GM12878 (cell line): Measurements from ENCODE around the gene PADI2. TPM values are rescaled to one million over a fixed set of nuclear protein-coding genes. Genes with fewer than 3 reads are reported as not detected.
A peak's percentile ranks its signal among the peaks of the same experiment; 100 is the strongest.

Source experiments
- ATAC-seq: fragments of 200-7000 bp; cut with Tn5 transposase; 3 replicates; pipeline ENCODE4 v1.9.1; 2020; ENCODE audit warnings: mild to moderate bottlenecking, moderate library complexity
- BruUV-seq: library from RNA; stranded (reverse); fragments of 400-500 nt; replicated peaks from 2 replicates; lab custom pipeline; 2021; lab: Mats Ljungman, UMichigan
- CTCF ChIA-PET: fragments of 300-600 bp; sonication (Branson Sonifier 250); formaldehyde crosslinking; extraction: SDS; loops from one replicate; lab custom pipeline; 2021; ENCODE audit warnings: inconsistent platforms; lab: Yijun Ruan, JAX
- POLR2A ChIA-PET: fragments of 350-600 bp; formaldehyde crosslinking; extraction: SDS; loops from one replicate; lab custom pipeline; 2021; ENCODE audit warnings: inconsistent platforms; lab: Charles Lee
- RAD21 ChIA-PET: fragments of 300-600 bp; sonication (Branson Sonifier 250); formaldehyde crosslinking; loops from one replicate; lab custom pipeline; 2023; ENCODE audit warnings: antibody characterized with exemption; ENCODE audit not compliant: unreplicated experiment; lab: Charles Lee
- SMC1A ChIA-PET: fragments of 300-600 bp; sonication (Branson Sonifier 250); formaldehyde crosslinking; loops from one replicate; lab custom pipeline; 2023; ENCODE audit not compliant: unreplicated experiment, uncharacterized antibody; lab: Charles Lee
- DNase-seq: peaks from one replicate; pipeline ENCODE4 v3.0.0-alpha.2; 2011; ENCODE audit warnings: low read depth, low spot score
- FAIRE-seq: peaks from 3 replicates; lab custom pipeline; 2011; peaks lifted over from hg19 to GRCh38; lab: Jason Lieb, UNC
- H2AFZ ChIP-seq: 2 replicates; pipeline ENCODE4 v1.6.0; 2011; ENCODE audit warnings: low read depth, low read length, control low read depth; ENCODE audit not compliant: control insufficient read depth
- H3K27ac ChIP-seq: 2 replicates; pipeline ENCODE4 v1.5.1; 2011; ENCODE audit warnings: control low read depth; ENCODE audit not compliant: control insufficient read depth, insufficient read depth
- H3K27me3 ChIP-seq, 2 experiments: replicated peaks in 1 of 2; 2 replicates each; pipeline versions ENCODE4 v1.6.0 to v1.6.1; 2011; ENCODE audit warnings: low read length in 1 of 2; ENCODE audit not compliant: control insufficient read depth in 2 of 2, insufficient read depth in 2 of 2
- H3K36me3 ChIP-seq, 2 experiments: 2 replicates each; pipeline ENCODE4 v1.5.1; 2011; ENCODE audit warnings: low read length in 1 of 2; ENCODE audit not compliant: control insufficient read depth in 2 of 2, insufficient read depth in 2 of 2
- H3K4me1 ChIP-seq: 2 replicates; pipeline ENCODE4 v1.6.1; 2011; ENCODE audit warnings: mild to moderate bottlenecking, low read length, moderate library complexity, mixed read lengths; ENCODE audit not compliant: control insufficient read depth, insufficient read depth
- H3K4me2 ChIP-seq: 2 replicates; pipeline ENCODE4 v1.6.0; 2011; ENCODE audit warnings: control low read depth; ENCODE audit not compliant: control insufficient read depth, insufficient read depth
- H3K4me3 ChIP-seq: fragments of 200-600 bp; sonication (generic); 2 replicates; pipeline ENCODE4 v1.5.1; 2016
- H3K79me2 ChIP-seq: 2 replicates; pipeline ENCODE4 v1.6.0; 2011; ENCODE audit warnings: low read length; ENCODE audit not compliant: control insufficient read depth, insufficient read depth
- H3K9ac ChIP-seq: 2 replicates; pipeline ENCODE4 v1.8.0; 2011; ENCODE audit warnings: low read length, control low read depth, mixed read lengths; ENCODE audit not compliant: control insufficient read depth, insufficient read depth
- H3K9me3 ChIP-seq: replicated peaks from 3 replicates; pipeline ENCODE4 v1.5.1; 2011; ENCODE audit warnings: mild to moderate bottlenecking, low read length; ENCODE audit not compliant: control insufficient read depth, insufficient read depth
- H4K20me1 ChIP-seq: 2 replicates; pipeline ENCODE4 v1.6.0; 2011; ENCODE audit not compliant: control insufficient read depth, insufficient read depth
- IRF3 ChIP-seq: fragments of 450-650 bp; IDR thresholded peaks from 2 replicates; pipeline ENCODE4 v1.6.1; 2014; ENCODE audit warnings: mild to moderate bottlenecking
- LARP7 ChIP-seq: fragments of 450-650 bp; IDR thresholded peaks from 2 replicates; pipeline ENCODE4 v1.6.1; 2017; ENCODE audit warnings: mild to moderate bottlenecking
- NFYA ChIP-seq: IDR thresholded peaks from 2 replicates; pipeline ENCODE4 v1.6.1; 2011; ENCODE audit warnings: low read depth, mild to moderate bottlenecking, low read length, improper control_type of control experiment, borderline replicate concordance
- NRF1 ChIP-seq: conservative IDR thresholded peaks from 2 replicates; pipeline ENCODE4 v1.6.1; 2011; ENCODE audit warnings: mild to moderate bottlenecking, low read depth, low read length, improper control_type of control experiment
- SMAD1 ChIP-seq: fragments of 450-650 bp; IDR thresholded peaks from 2 replicates; pipeline ENCODE4 v1.6.1; 2018; ENCODE audit warnings: mild to moderate bottlenecking, low read depth; ENCODE audit not compliant: partially characterized antibody
- ZBTB11 ChIP-seq: fragments of 450-650 bp; formaldehyde crosslinking; IDR thresholded peaks from 2 replicates; pipeline ENCODE4 v1.5.0; 2022; ENCODE audit warnings: mild to moderate bottlenecking, missing genetic modification characterization
- ZBTB40 ChIP-seq: fragments of 450-650 bp; IDR thresholded peaks from 2 replicates; pipeline ENCODE4 v1.6.1; 2016; ENCODE audit warnings: mild to moderate bottlenecking, moderate library complexity, borderline replicate concordance
- WGBS: methylation state at CpG from one replicate; pipeline ENCODE4 v1.1.6; 2016; ENCODE audit warnings: low lambda C conversion rate; ENCODE audit not compliant: insufficient replicate concordance, insufficient coverage; ENCODE audit errors: missing lambda C conversion rate; 5-methylcytosine and 5-hydroxymethylcytosine counted together
- in situ Hi-C: fragments of 300-500 bp; cut with MboI; formaldehyde crosslinking; loops from 9 replicates; pipeline ENCODE4 v1.14.3; 2018; ENCODE audit warnings: mixed read lengths
- intact Hi-C: fragments of 100-400 bp; cut with micrococcal nuclease; formaldehyde crosslinking; loops from one replicate; pipeline ENCODE4 v1.14.2; 2022; ENCODE audit not compliant: unreplicated experiment
- polyA plus RNA-seq, 11 experiments: library from polyadenylated mRNA; depleted of rRNA in 4 of 11; unstranded in 6 of 11; stranded (reverse) in 5 of 11; fragments of >200 nt; fragmentation: Nextera tagmentation in 4 of 11; fragmentation: Illumina TruSeq in 1 of 11; extraction: Ambion mirVana in 4 of 11; extraction: Trizol in 1 of 11; gene quantifications; 1 replicate in 1 of 11; 2 replicates in 10 of 11; pipeline versions ENCODE4 v1.2.1 to v1.2.3, GENCODE V29; 2011 to 2016; ENCODE audit warnings: inconsistent platforms in 2 of 11, missing spikeins in 2 of 11, low read depth in 1 of 11
- total RNA-seq, 4 experiments: library from RNA; depleted of rRNA in 3 of 4; stranded (reverse); fragments of >200 nt in 3 of 4; fragmentation: Illumina TruSeq in 1 of 4; extraction: Trizol in 1 of 4; gene quantifications; 2 replicates each; pipeline versions ENCODE4 v1.2.1 to v1.2.3, GENCODE V29; 2013 to 2021

The PADI2 gene
- total and polyA plus RNA-seq, 10 of the 15 experiments (the other 5 are each of a cell fraction or from before 2014, with no cell fraction given) = 0.05 to 3.0 (median 0.10) TPM; not detected in 1

GRCh38 chr1:17027403-17027802 is 91.8 kb downstream of the PADI2 start:
- H3K4me1 ChIP-seq = peaks cover 12% of the 10 kb centered on the region
- H3K9ac ChIP-seq = no peak overlapping the region
- no peaks in the 10 kb centered on the region for H4K20me1 ChIP-seq
- no peaks in the 10 kb centered on the region for H3K9me3 ChIP-seq
- ATAC-seq = no peak
- intact Hi-C loops = no loop called here
- DNase-seq = no peak
- ChIA-PET POLR2A (no interaction called here), RAD21 (no interaction called here)
- H3K27ac ChIP-seq = no peak overlapping the region
- TF ChIP-seq SMAD1 (no peak), NRF1 (no peak), LARP7 (no peak)
- TF ChIP-seq, all 136 proteins: peak for 0
- WGBS = 98% methylated on average over 5 of the region's 5 CpGs
- BruUV-seq = no TSS peak
- in situ Hi-C loops = no loop called here
- no peak for FAIRE-seq
- H2AFZ ChIP-seq = no peak overlapping the region
- H3K79me2 ChIP-seq = no peaks in the 10 kb centered on the region
- no peak overlapping the region for H3K4me2 ChIP-seq
- SMC1A ChIA-PET = no interaction called here
- no peaks in the 10 kb centered on the region for H3K27me3 ChIP-seq
- no peak overlapping the region for H3K4me3 ChIP-seq
- H3K36me3 ChIP-seq = peaks cover 21 to 50% of the 10 kb centered on the region in 2 experiments
- CTCF ChIA-PET = no interaction called here

- H3K4me3 ChIP-seq = no peak overlapping the region
- CTCF ChIA-PET = interaction anchor here (0.7 kb wide), 1 partner anchor 65 kb away, joined by 3 read pairs; no protein-coding TSS in a partner anchor
- RAD21 ChIA-PET = no interaction called here
- ATAC-seq = no peak
- no TSS peak for BruUV-seq
- POLR2A ChIA-PET = no interaction called here
- peaks cover 18% of the 10 kb centered on the region for H3K4me1 ChIP-seq
- in situ Hi-C loops = no loop called here
- H3K27me3 ChIP-seq = no peaks in the 10 kb centered on the region
- no peak overlapping the region for H3K4me2 ChIP-seq
- H3K27ac ChIP-seq = 0 out of 2 replicates have a peak overlapping the region, but pooled peaks have one; percentile 10
- TF ChIP-seq NFYA (no peak), ZBTB11 (CRISPR knock-in tag) (no peak), ZBTB40 (no peak), IRF3 (no peak)
- intact Hi-C loops = no loop called here
- no peak overlapping the region for H3K9ac ChIP-seq
- no peak for FAIRE-seq
- DNase-seq = no peak
- H4K20me1 ChIP-seq = no peaks in the 10 kb centered on the region
- SMC1A ChIA-PET = interaction anchor here (0.6 to 1.6 kb wide), 2 partner anchors 21 to 1501 kb away, joined by 3 to 5 read pairs; partner anchors contain the start of gene CASP9
- 100% methylated on average over 1 of the region's 1 CpG for WGBS
- no peak overlapping the region for H2AFZ ChIP-seq
- peaks cover 27 to 53% of the 10 kb centered on the region in 2 experiments for H3K36me3 ChIP-seq
- no peaks in the 10 kb centered on the region for H3K79me2 ChIP-seq
- no peaks in the 10 kb centered on the region for H3K9me3 ChIP-seq
Observed at GRCh38 chr1:17024721-17025120, 94.5 kb downstream of the PADI2 start.
